Measurements from ENCODE around the gene VPS26B.
"Not testable (repeated sequence)": the region's sequence is repeated elsewhere in the genome, so short reads cannot be mapped to it uniquely, and the experiment has no call there.

- not testable (repeated sequence) for TF ChIP-seq POLR2AphosphoS5 (IDR thresholded peaks at IDR 0.05); POLR2A (IDR thresholded peaks at IDR 0.05; ENCODE audit: low read depth)
These were observed 57.2 kb downstream of the VPS26B start for GRCh38 chr11:134281635-134282034.
